GM23338 (cell line): ENCODE data around the gene RELCH.

ENCODE experiments used
- CREB1 ChIP-seq: fragments of 250-450 bp; sonication (Bioruptor Pico); IDR thresholded peaks from 2 replicates; pipeline ENCODE4 v1.5.0; 2020; ENCODE audit warnings: low read depth, mild to moderate bottlenecking, moderate library complexity
- CTCF ChIP-seq, 2 experiments: fragments of 200-600 bp in 1 of 2; sonication (generic) in 1 of 2; conservative IDR thresholded peaks; 2 replicates each; pipeline versions ENCODE4 v1.5.1 to v1.6.1; 2016 to 2017; ENCODE audit warnings: antibody characterized with exemption in 2 of 2, low read depth in 2 of 2, mild to moderate bottlenecking in 2 of 2, moderate library complexity in 1 of 2
- EZH2 ChIP-seq: fragments of 200-600 bp; sonication (generic); IDR thresholded peaks from one replicate; pipeline ENCODE4 v1.8.0; 2017; ENCODE audit warnings: antibody characterized with exemption, mild to moderate bottlenecking, low read depth; ENCODE audit not compliant: unreplicated experiment
- EZH2phosphoT487 ChIP-seq: fragments of 200-600 bp; sonication (generic); IDR thresholded peaks from one replicate; pipeline ENCODE4 v1.8.1; 2018; ENCODE audit warnings: antibody characterized with exemption; ENCODE audit not compliant: unreplicated experiment
- JUNB ChIP-seq: IDR thresholded peaks from one replicate; pipeline ENCODE4 v1.6.1; 2016; ENCODE audit warnings: antibody characterized with exemption; ENCODE audit not compliant: unreplicated experiment
- POLR2AphosphoS5 ChIP-seq: IDR thresholded peaks from 2 replicates; pipeline ENCODE4 v1.6.1; 2016; ENCODE audit warnings: antibody characterized with exemption, low read depth
- STAT1 ChIP-seq: IDR thresholded peaks from one replicate; pipeline ENCODE4 v1.6.1; 2016; ENCODE audit warnings: antibody characterized with exemption; ENCODE audit not compliant: unreplicated experiment
- ZNF331 ChIP-seq: fragments of 250-450 bp; sonication (Bioruptor Pico); IDR thresholded peaks from 2 replicates; pipeline ENCODE4 v1.5.0; 2020; ENCODE audit warnings: low read depth, mild to moderate bottlenecking, moderate library complexity
- TF ChIP-seq, protein P1 (sequence below): IDR thresholded peaks from one replicate; pipeline ENCODE4 v1.6.1; 2018; ENCODE audit warnings: antibody characterized with exemption; ENCODE audit not compliant: unreplicated experiment
- TF ChIP-seq, protein P2 (sequence below): fragments of 250-450 bp; sonication (Bioruptor Pico); IDR thresholded peaks from 2 replicates; pipeline ENCODE4 v1.5.0; 2020; ENCODE audit warnings: mild to moderate bottlenecking, moderate library complexity

DNA sequence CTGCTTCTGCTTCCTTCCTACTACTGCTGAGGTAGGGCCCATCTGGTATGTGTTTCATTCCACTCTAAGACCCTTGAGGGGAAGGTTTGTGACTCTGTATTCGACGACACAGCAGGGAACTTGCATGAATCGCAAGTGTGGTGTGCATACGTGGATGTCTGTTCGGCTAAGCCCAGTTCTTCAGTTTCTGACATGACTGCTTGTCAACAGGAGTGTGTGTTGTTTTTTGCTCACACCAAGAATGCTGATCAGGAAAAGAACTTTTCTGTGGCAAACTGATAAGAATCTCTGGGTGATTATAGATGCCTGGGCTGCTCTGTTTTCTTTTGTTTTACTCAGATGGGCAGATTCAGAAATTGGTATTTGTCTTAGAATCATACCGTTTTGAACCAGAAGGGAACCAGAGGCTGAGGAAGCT lies 160.0 kb downstream of the RELCH start:
- TF ChIP-seq CTCF (conservative IDR thresholded peaks at IDR 0.05; ENCODE audit: low read depth in 2 of 2) (no peak), EZH2phosphoT487 (no peak), POLR2AphosphoS5 (no peak), EZH2 (no peak), CREB1 (CRISPR knock-in tag) (no peak), STAT1 (no peak), JUNB (no peak), ZNF331 (CRISPR knock-in tag) (no peak)
- TF ChIP-seq, protein P1, sequence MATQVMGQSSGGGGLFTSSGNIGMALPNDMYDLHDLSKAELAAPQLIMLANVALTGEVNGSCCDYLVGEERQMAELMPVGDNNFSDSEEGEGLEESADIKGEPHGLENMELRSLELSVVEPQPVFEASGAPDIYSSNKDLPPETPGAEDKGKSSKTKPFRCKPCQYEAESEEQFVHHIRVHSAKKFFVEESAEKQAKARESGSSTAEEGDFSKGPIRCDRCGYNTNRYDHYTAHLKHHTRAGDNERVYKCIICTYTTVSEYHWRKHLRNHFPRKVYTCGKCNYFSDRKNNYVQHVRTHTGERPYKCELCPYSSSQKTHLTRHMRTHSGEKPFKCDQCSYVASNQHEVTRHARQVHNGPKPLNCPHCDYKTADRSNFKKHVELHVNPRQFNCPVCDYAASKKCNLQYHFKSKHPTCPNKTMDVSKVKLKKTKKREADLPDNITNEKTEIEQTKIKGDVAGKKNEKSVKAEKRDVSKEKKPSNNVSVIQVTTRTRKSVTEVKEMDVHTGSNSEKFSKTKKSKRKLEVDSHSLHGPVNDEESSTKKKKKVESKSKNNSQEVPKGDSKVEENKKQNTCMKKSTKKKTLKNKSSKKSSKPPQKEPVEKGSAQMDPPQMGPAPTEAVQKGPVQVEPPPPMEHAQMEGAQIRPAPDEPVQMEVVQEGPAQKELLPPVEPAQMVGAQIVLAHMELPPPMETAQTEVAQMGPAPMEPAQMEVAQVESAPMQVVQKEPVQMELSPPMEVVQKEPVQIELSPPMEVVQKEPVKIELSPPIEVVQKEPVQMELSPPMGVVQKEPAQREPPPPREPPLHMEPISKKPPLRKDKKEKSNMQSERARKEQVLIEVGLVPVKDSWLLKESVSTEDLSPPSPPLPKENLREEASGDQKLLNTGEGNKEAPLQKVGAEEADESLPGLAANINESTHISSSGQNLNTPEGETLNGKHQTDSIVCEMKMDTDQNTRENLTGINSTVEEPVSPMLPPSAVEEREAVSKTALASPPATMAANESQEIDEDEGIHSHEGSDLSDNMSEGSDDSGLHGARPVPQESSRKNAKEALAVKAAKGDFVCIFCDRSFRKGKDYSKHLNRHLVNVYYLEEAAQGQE: no peak
- TF ChIP-seq, protein P2, sequence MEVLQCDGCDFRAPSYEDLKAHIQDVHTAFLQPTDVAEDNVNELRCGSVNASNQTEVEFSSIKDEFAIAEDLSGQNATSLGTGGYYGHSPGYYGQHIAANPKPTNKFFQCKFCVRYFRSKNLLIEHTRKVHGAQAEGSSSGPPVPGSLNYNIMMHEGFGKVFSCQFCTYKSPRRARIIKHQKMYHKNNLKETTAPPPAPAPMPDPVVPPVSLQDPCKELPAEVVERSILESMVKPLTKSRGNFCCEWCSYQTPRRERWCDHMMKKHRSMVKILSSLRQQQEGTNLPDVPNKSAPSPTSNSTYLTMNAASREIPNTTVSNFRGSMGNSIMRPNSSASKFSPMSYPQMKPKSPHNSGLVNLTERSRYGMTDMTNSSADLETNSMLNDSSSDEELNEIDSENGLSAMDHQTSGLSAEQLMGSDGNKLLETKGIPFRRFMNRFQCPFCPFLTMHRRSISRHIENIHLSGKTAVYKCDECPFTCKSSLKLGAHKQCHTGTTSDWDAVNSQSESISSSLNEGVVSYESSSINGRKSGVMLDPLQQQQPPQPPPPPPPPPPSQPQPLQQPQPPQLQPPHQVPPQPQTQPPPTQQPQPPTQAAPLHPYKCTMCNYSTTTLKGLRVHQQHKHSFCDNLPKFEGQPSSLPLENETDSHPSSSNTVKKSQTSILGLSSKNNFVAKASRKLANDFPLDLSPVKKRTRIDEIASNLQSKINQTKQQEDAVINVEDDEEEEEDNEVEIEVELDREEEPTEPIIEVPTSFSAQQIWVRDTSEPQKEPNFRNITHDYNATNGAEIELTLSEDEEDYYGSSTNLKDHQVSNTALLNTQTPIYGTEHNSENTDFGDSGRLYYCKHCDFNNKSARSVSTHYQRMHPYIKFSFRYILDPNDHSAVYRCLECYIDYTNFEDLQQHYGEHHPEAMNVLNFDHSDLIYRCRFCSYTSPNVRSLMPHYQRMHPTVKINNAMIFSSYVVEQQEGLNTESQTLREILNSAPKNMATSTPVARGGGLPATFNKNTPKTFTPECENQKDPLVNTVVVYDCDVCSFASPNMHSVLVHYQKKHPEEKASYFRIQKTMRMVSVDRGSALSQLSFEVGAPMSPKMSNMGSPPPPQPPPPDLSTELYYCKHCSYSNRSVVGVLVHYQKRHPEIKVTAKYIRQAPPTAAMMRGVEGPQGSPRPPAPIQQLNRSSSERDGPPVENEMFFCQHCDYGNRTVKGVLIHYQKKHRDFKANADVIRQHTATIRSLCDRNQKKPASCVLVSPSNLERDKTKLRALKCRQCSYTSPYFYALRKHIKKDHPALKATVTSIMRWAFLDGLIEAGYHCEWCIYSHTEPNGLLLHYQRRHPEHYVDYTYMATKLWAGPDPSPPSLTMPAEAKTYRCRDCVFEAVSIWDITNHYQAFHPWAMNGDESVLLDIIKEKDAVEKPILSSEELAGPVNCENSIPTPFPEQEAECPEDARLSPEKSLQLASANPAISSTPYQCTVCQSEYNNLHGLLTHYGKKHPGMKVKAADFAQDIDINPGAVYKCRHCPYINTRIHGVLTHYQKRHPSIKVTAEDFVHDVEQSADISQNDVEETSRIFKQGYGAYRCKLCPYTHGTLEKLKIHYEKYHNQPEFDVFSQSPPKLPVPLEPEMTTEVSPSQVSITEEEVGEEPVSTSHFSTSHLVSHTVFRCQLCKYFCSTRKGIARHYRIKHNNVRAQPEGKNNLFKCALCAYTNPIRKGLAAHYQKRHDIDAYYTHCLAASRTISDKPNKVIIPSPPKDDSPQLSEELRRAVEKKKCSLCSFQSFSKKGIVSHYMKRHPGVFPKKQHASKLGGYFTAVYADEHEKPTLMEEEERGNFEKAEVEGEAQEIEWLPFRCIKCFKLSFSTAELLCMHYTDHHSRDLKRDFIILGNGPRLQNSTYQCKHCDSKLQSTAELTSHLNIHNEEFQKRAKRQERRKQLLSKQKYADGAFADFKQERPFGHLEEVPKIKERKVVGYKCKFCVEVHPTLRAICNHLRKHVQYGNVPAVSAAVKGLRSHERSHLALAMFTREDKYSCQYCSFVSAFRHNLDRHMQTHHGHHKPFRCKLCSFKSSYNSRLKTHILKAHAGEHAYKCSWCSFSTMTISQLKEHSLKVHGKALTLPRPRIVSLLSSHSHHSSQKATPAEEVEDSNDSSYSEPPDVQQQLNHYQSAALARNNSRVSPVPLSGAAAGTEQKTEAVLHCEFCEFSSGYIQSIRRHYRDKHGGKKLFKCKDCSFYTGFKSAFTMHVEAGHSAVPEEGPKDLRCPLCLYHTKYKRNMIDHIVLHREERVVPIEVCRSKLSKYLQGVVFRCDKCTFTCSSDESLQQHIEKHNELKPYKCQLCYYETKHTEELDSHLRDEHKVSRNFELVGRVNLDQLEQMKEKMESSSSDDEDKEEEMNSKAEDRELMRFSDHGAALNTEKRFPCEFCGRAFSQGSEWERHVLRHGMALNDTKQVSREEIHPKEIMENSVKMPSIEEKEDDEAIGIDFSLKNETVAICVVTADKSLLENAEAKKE (CRISPR knock-in tag): no peak
